ENCODE data around the gene ORM1.
"Not testable (repeated sequence)": the region's sequence is repeated elsewhere in the genome, so short reads cannot be mapped to it uniquely, and the experiment has no call there.

Gene ORM1

GRCh38 chr9:114320710-114321109 is 2.2 kb upstream of the ORM1 start:
- in situ Hi-C loops (cut with MboI; ENCODE audit: low sequenced_read_pairs): not testable (repeated sequence)

GRCh38 chr9:114321759-114322158 is 1.1 kb upstream of the ORM1 start:
- in situ Hi-C loops (cut with MboI; ENCODE audit: low sequenced_read_pairs): no loop called here

GRCh38 chr9:114322160-114322818 is 609 bp upstream of the ORM1 start:
- in situ Hi-C loops (cut with MboI; ENCODE audit: low sequenced_read_pairs): not testable (repeated sequence)

- in situ Hi-C loops (cut with MboI; ENCODE audit: low sequenced_read_pairs): not testable (repeated sequence)
These were observed 951 bp downstream of the ORM1 start for GRCh38 chr9:114323849-114324248.

- in situ Hi-C loops (cut with MboI; ENCODE audit: low sequenced_read_pairs): no loop called here
These were observed 1.6 kb downstream of the ORM1 start for GRCh38 chr9:114324492-114324891.

GRCh38 chr9:114324965-114325364 is 2.1 kb downstream of the ORM1 start:
- in situ Hi-C loops (cut with MboI; ENCODE audit: low sequenced_read_pairs): not testable (repeated sequence)

- in situ Hi-C loops (cut with MboI; ENCODE audit: low sequenced_read_pairs): not testable (repeated sequence)
These were observed 2.9 kb downstream of the ORM1 start for GRCh38 chr9:114325684-114326254.

GRCh38 chr9:114327749-114328148 is 4.9 kb downstream of the ORM1 start:
- in situ Hi-C loops (cut with MboI; ENCODE audit: low sequenced_read_pairs): no loop called here

- in situ Hi-C loops (cut with MboI; ENCODE audit: low sequenced_read_pairs): not testable (repeated sequence)
These were observed 5.5 kb downstream of the ORM1 start for GRCh38 chr9:114328357-114328820.

- in situ Hi-C loops (cut with MboI; ENCODE audit: low sequenced_read_pairs): not testable (repeated sequence)
These were observed 6.2 kb downstream of the ORM1 start for GRCh38 chr9:114328937-114329624.

- in situ Hi-C loops (cut with MboI; ENCODE audit: low sequenced_read_pairs): not testable (repeated sequence)
These were observed 6.7 kb downstream of the ORM1 start, which contains the start of gene ORM2 for GRCh38 chr9:114329625-114330022. ORM2 (plus strand) TSS chr9:114329869; CDS start chr9:114329905, 36 bp downstream.

GRCh38 chr9:114330636-114331035 is 7.7 kb downstream of the ORM1 start:
- in situ Hi-C loops (cut with MboI; ENCODE audit: low sequenced_read_pairs): no loop called here

GRCh38 chr9:114331229-114332195 is 8.6 kb downstream of the ORM1 start:
- in situ Hi-C loops (cut with MboI; ENCODE audit: low sequenced_read_pairs): not testable (repeated sequence)

- in situ Hi-C loops (cut with MboI; ENCODE audit: low sequenced_read_pairs): not testable (repeated sequence)
These were observed 9.7 kb downstream of the ORM1 start for GRCh38 chr9:114332474-114333040.

GRCh38 chr9:114333718-114334117 is 10.8 kb downstream of the ORM1 start:
- in situ Hi-C loops (cut with MboI; ENCODE audit: low sequenced_read_pairs): not testable (repeated sequence)

GRCh38 chr9:114334490-114334889 is 11.6 kb downstream of the ORM1 start:
- in situ Hi-C loops (cut with MboI; ENCODE audit: low sequenced_read_pairs): no loop called here

- in situ Hi-C loops (cut with MboI; ENCODE audit: low sequenced_read_pairs): no loop called here
These were observed 12.8 kb downstream of the ORM1 start for GRCh38 chr9:114335745-114336144.

- in situ Hi-C loops (cut with MboI; ENCODE audit: low sequenced_read_pairs): no loop called here
These were observed 13.3 kb downstream of the ORM1 start for GRCh38 chr9:114336157-114336556.

- in situ Hi-C loops (cut with MboI; ENCODE audit: low sequenced_read_pairs): no loop called here
These were observed 13.9 kb downstream of the ORM1 start for GRCh38 chr9:114336699-114337395.

- in situ Hi-C loops (cut with MboI; ENCODE audit: low sequenced_read_pairs): no loop called here
These were observed 15.3 kb downstream of the ORM1 start for GRCh38 chr9:114338187-114338586.
